Measurements from ENCODE around the gene KDF1.
A peak's percentile ranks its signal among the peaks of the same experiment; 100 is the strongest.

- TF ChIP-seq POLR2A (IDR thresholded peaks at IDR 0.05; ENCODE audit: borderline replicate concordance, extremely low read depth, insufficient read depth, insufficient read length) (no peak), POLR2AphosphoS5 (IDR thresholded peaks at IDR 0.05; ENCODE audit: low read depth, low read length) (no peak), YY1 (IDR thresholded peaks at IDR 0.05; ENCODE audit: extremely low read depth, insufficient replicate concordance, low read depth, low read length) (no peak), CTCF (IDR thresholded peaks at IDR 0.05 in 2 of 3, conservative IDR thresholded peaks at IDR 0.05 in 1 of 3; ENCODE audit: borderline replicate concordance in 1 of 3, insufficient read depth in 1 of 3, low read depth in 2 of 3, low read length in 2 of 3) (0 out of 6 replicates have a peak, but pooled peaks of 1 of the 3 experiments have one; percentile 8), ZBTB33 (IDR thresholded peaks at IDR 0.05; ENCODE audit: extremely low read depth, insufficient replicate concordance, low read length) (no peak), CEBPB (IDR thresholded peaks at IDR 0.05; ENCODE audit: low read depth) (no peak), ELF1 (IDR thresholded peaks at IDR 0.05; ENCODE audit: borderline replicate concordance, low read depth) (no peak), ZNF274 (IDR thresholded peaks at IDR 0.05; ENCODE audit: low read depth, low read length) (no peak), EZH2 (IDR thresholded peaks at IDR 0.05) (no peak), SP1 (IDR thresholded peaks at IDR 0.05; ENCODE audit: low read depth) (no peak), EGR1 (IDR thresholded peaks at IDR 0.05; ENCODE audit: low read depth) (no peak), SRF (IDR thresholded peaks at IDR 0.05; ENCODE audit: low read depth) (no peak), TCF7L2 (IDR thresholded peaks at IDR 0.05; ENCODE audit: borderline replicate concordance, extremely low read depth, insufficient read depth, insufficient read length) (no peak)
Observed at GRCh38 chr1:27005648-27006496, 45.6 kb upstream of the KDF1 start.
